K562 (cell line): Measurements from ENCODE around the gene BMPER. TPM values are rescaled to one million over a fixed set of nuclear protein-coding genes. Genes with fewer than 3 reads are reported as not detected.

Source experiments
- ATAC-seq: fragments of 200-7000 bp; cut with Tn5 transposase; 3 replicates; pipeline ENCODE4 v1.9.1; 2020; ENCODE audit warnings: moderate library complexity
- BruUV-seq: library from RNA; stranded (reverse); fragments of 400-500 nt; replicated peaks from 2 replicates; lab custom pipeline; 2021; lab: Mats Ljungman, UMichigan
- CTCF ChIA-PET: fragments of 300-600 bp; formaldehyde crosslinking; extraction: SDS; loops from one replicate; lab custom pipeline; 2021; ENCODE audit warnings: low intra/inter-chr PET ratio; lab: Yijun Ruan, JAX
- POLR2A ChIA-PET: fragments of 300-600, 350-650 bp; sonication (Branson Sonifier 250); formaldehyde crosslinking; extraction: SDS; loops from one replicate; lab custom pipeline; 2021; ENCODE audit warnings: antibody characterized with exemption, inconsistent platforms; lab: Yijun Ruan, JAX
- DNase-seq, 4 experiments: peaks; one replicate each; pipeline versions ENCODE4 v3.0.0 to v3.0.0-alpha.2; 2011 to 2018; ENCODE audit warnings: low spot score in 3 of 4, mixed read lengths in 3 of 4; ENCODE audit errors: extremely low read depth in 1 of 4
- FAIRE-seq: peaks from 2 replicates; lab custom pipeline; 2011; peaks lifted over from hg19 to GRCh38; lab: Jason Lieb, UNC
- H2AFZ ChIP-seq: 2 replicates; pipeline ENCODE4 v1.6.0; 2011; ENCODE audit warnings: low read depth, low read length, control low read depth, inconsistent platforms
- H3K27ac ChIP-seq: fragments of 200-600 bp; 3 replicates; pipeline ENCODE4 v1.8.0; 2011; ENCODE audit warnings: low read depth, mild to moderate bottlenecking, control low read depth, inconsistent platforms, low read length, moderate library complexity, mixed read lengths; ENCODE audit errors: extremely low read depth
- H3K27me3 ChIP-seq, 2 experiments: fragments of 300-600 bp in 1 of 2; 2 replicates in 1 of 2; 3 replicates in 1 of 2; pipeline versions ENCODE4 v1.6.0 to v1.8.0; 2011; ENCODE audit warnings: inconsistent platforms in 2 of 2, low read length in 2 of 2, mild to moderate bottlenecking in 1 of 2, mixed read lengths in 1 of 2, moderate library complexity in 1 of 2; ENCODE audit not compliant: control insufficient read depth in 2 of 2, insufficient read depth in 2 of 2
- H3K36me3 ChIP-seq: fragments of 300-600 bp; 3 replicates; pipeline ENCODE4 v1.8.0; 2011; ENCODE audit warnings: mild to moderate bottlenecking, low read length, inconsistent platforms; ENCODE audit not compliant: control insufficient read depth, insufficient read depth
- H3K4me1 ChIP-seq, 2 experiments: fragments of 200-600 bp in 1 of 2; replicated peaks in 1 of 2; 2 replicates in 1 of 2; 3 replicates in 1 of 2; pipeline versions ENCODE4 v1.5.1 to v1.8.0; 2011; ENCODE audit warnings: inconsistent platforms in 2 of 2, low read length in 2 of 2, mild to moderate bottlenecking in 1 of 2, mixed read lengths in 1 of 2, moderate library complexity in 1 of 2; ENCODE audit not compliant: control insufficient read depth in 2 of 2, insufficient read depth in 2 of 2
- H3K4me2 ChIP-seq: 2 replicates; pipeline ENCODE4 v1.6.1; 2011; ENCODE audit warnings: low read length, control low read depth, inconsistent platforms, mixed read lengths; ENCODE audit not compliant: insufficient read depth
- H3K4me3 ChIP-seq: fragments of 200-600 bp; sonication (generic), shearing (Covaris generic); 2 replicates; pipeline ENCODE4 v1.5.1; 2016; ENCODE audit warnings: control low read depth, inconsistent platforms
- H3K79me2 ChIP-seq: fragments of 200-600 bp; 3 replicates; pipeline ENCODE4 v1.8.0; 2011; ENCODE audit warnings: low read length, inconsistent platforms; ENCODE audit not compliant: control insufficient read depth, insufficient read depth
- H3K9ac ChIP-seq, 2 experiments: 2 replicates each; pipeline versions ENCODE4 v1.6.0 to v1.6.1; 2011; ENCODE audit warnings: low read depth in 2 of 2, low read length in 2 of 2, control low read depth in 1 of 2, inconsistent platforms in 1 of 2, mild to moderate bottlenecking in 1 of 2, mixed read lengths in 1 of 2; ENCODE audit not compliant: insufficient read depth in 1 of 2
- H3K9me1 ChIP-seq: one replicate; pipeline ENCODE4 v1.6.0; 2011; ENCODE audit warnings: inconsistent platforms, mild to moderate bottlenecking, low read length, moderate library complexity; ENCODE audit not compliant: control insufficient read depth, insufficient read depth
- H3K9me3 ChIP-seq: replicated peaks from 2 replicates; pipeline ENCODE4 v1.5.1; 2011; ENCODE audit warnings: low read depth, low read length, inconsistent platforms; ENCODE audit not compliant: control insufficient read depth, insufficient read depth
- H4K20me1 ChIP-seq: replicated peaks from 2 replicates; pipeline ENCODE4 v1.6.1; 2011; ENCODE audit warnings: low read length, inconsistent platforms, mixed read lengths; ENCODE audit not compliant: control insufficient read depth, insufficient read depth
- CUX1 ChIP-seq: fragments of 200-800 bp; sonication (Bioruptor generic); IDR thresholded peaks from 2 replicates; pipeline ENCODE4 v1.6.1; 2016; ENCODE audit warnings: missing genetic modification characterization, missing compliant biosample characterization
- ELF4 ChIP-seq: fragments of 450-650 bp; formaldehyde crosslinking; IDR thresholded peaks from 2 replicates; pipeline ENCODE4 v1.4.0; 2022; ENCODE audit warnings: missing genetic modification characterization
- EP300 ChIP-seq: IDR thresholded peaks from 2 replicates; pipeline ENCODE4 v1.6.1; 2012; ENCODE audit warnings: low read length, improper control_type of control experiment
- FOXJ3 ChIP-seq: sonication (generic); formaldehyde crosslinking; IDR thresholded peaks from 2 replicates; pipeline ENCODE4 v1.4.0; 2020; ENCODE audit warnings: mild to moderate bottlenecking, missing genetic modification reagents
- MTF1 ChIP-seq: fragments of 250-450 bp; sonication (Bioruptor Pico); IDR thresholded peaks from 2 replicates; pipeline ENCODE4 v1.9.0; 2021; ENCODE audit warnings: moderate library complexity, mild to moderate bottlenecking, inconsistent platforms, borderline replicate concordance
- NELFE ChIP-seq: IDR thresholded peaks from 2 replicates; pipeline ENCODE4 v1.6.1; 2011; ENCODE audit warnings: mild to moderate bottlenecking; ENCODE audit not compliant: insufficient read depth, insufficient read length
- PHF8 ChIP-seq: fragments of 200-600 bp; sonication (generic); IDR thresholded peaks from 2 replicates; pipeline ENCODE4 v1.6.1; 2012; ENCODE audit warnings: mixed run types, mild to moderate bottlenecking, inconsistent platforms, low read length, moderate library complexity, borderline replicate concordance
- PRMT5 ChIP-seq: sonication (generic); formaldehyde crosslinking; IDR thresholded peaks from 2 replicates; pipeline ENCODE4 v1.5.0; 2020; ENCODE audit warnings: missing genetic modification reagents
- TARDBP ChIP-seq: fragments of 450-650 bp; IDR thresholded peaks from 2 replicates; pipeline ENCODE4 v1.6.1; 2016
- TGIF2 ChIP-seq: sonication (generic); formaldehyde crosslinking; IDR thresholded peaks from 2 replicates; pipeline ENCODE4 v1.8.1; 2022; ENCODE audit warnings: mild to moderate bottlenecking, missing genetic modification reagents, moderate library complexity
- ZFP1 ChIP-seq: fragments of 450-650 bp; formaldehyde crosslinking; IDR thresholded peaks from 2 replicates; pipeline ENCODE4 v1.4.0; 2020; ENCODE audit warnings: mild to moderate bottlenecking, mixed read lengths
- ZKSCAN3 ChIP-seq: fragments of 250-450 bp; sonication (Bioruptor Pico); IDR thresholded peaks from 2 replicates; pipeline ENCODE4 v1.4.0; 2020
- ZNF436 ChIP-seq: fragments of 250-450, 450-650 bp; sonication (Bioruptor Pico); formaldehyde crosslinking; IDR thresholded peaks from 2 replicates; pipeline ENCODE4 v1.7.0; 2020; ENCODE audit warnings: mild to moderate bottlenecking
- WGBS: fragments of 100-300 bp; shearing (Covaris generic); methylation state at CpG from one replicate; pipeline ENCODE4 v1.1.6; 2016; ENCODE audit warnings: low coverage, mixed read lengths; ENCODE audit not compliant: insufficient coverage; ENCODE audit errors: missing lambda C conversion rate; 5-methylcytosine and 5-hydroxymethylcytosine counted together
- in situ Hi-C: fragments of 300-500 bp; cut with MboI; formaldehyde crosslinking; loops from 4 replicates; pipeline ENCODE4 v1.15.0; 2018; ENCODE audit warnings: inconsistent platforms, mixed read lengths
- intact Hi-C: fragments of 100-400 bp; cut with micrococcal nuclease; formaldehyde crosslinking; loops from 2 replicates; pipeline ENCODE4 v1.14.2; 2022
- polyA plus RNA-seq, 8 experiments: library from polyadenylated mRNA; depleted of rRNA in 4 of 8; stranded (reverse) in 5 of 8; unstranded in 3 of 8; fragments of >200 nt; fragmentation: Nextera tagmentation in 2 of 8; fragmentation: Illumina TruSeq in 1 of 8; extraction: Ambion mirVana in 2 of 8; extraction: Trizol in 1 of 8; gene quantifications; 2 replicates each; pipeline versions ENCODE4 v1.2.1 to v1.2.3, GENCODE V29; 2011 to 2014; ENCODE audit warnings: inconsistent platforms in 1 of 8, missing spikeins in 1 of 8
- total RNA-seq, 7 experiments: library from RNA; depleted of rRNA in 6 of 7; stranded (reverse); fragments of >200 nt in 6 of 7; fragmentation: Illumina TruSeq in 2 of 7; extraction: Trizol in 2 of 7; gene quantifications; 2 replicates each; pipeline versions ENCODE4 v1.2.1 to v1.2.3, GENCODE V29; 2011 to 2021; ENCODE audit warnings: low replicate concordance in 1 of 7
- TF ChIP-seq, protein P1 (sequence below): fragments of 450-650 bp; IDR thresholded peaks from 2 replicates; pipeline ENCODE4 v1.7.0; 2016; ENCODE audit warnings: borderline replicate concordance
- TF ChIP-seq, protein P2 (sequence below): fragments of 250-450 bp; sonication (Bioruptor Pico); IDR thresholded peaks from 2 replicates; pipeline ENCODE4 v1.5.0; 2021; ENCODE audit warnings: mild to moderate bottlenecking, borderline replicate concordance

BMPER gene
- total and polyA plus RNA-seq, 9 of the 15 experiments (the other 6 are each of a cell fraction or from before 2014, with no cell fraction given): not detected

DNA sequence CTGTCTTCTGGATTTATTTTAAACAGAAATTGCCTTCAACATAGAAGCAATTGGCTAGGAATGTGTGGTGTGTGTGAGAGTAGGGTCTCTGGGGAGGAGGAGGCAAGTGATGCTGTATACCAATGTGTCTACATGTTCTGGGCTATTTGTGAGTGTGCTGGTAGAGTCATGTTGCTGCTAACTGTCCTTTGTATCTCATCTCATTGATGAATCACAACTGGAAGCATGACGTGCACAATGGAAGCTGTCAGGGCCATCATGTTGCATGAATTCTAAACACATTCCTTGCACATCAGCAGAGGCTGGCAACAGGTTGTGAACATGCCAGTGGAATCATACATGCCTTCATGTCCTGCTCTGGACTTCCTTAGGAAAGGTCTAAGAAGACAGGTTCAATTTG, 199.7 kb downstream of the BMPER start:
- H3K27me3 ChIP-seq: no peaks in the 10 kb centered on the region
- intact Hi-C loops: no loop called here
- ChIA-PET POLR2A (no interaction called here), CTCF (no interaction called here)
- in situ Hi-C loops: no loop called here
- H3K4me3 ChIP-seq: no peak overlapping the region
- ATAC-seq (no peak), DNase-seq (no peak), FAIRE-seq (no peak)
- no peaks in the 10 kb centered on the region for H3K36me3 ChIP-seq
- no peaks in the 10 kb centered on the region for H4K20me1 ChIP-seq
- BruUV-seq: no TSS peak
- H3K79me2 ChIP-seq: no peaks in the 10 kb centered on the region
- H3K4me2 ChIP-seq: no peak overlapping the region
- no peaks in the 10 kb centered on the region for H3K4me1 ChIP-seq
- no peaks in the 10 kb centered on the region for H3K9me3 ChIP-seq
- H2AFZ ChIP-seq: no peak overlapping the region
- no peak overlapping the region for H3K27ac ChIP-seq
- H3K9ac ChIP-seq: no peak overlapping the region
- H3K9me1 ChIP-seq: no peaks in the 10 kb centered on the region
- WGBS: 0% methylated on average over 1 of the region's 1 CpG
- TF ChIP-seq PHF8 (no peak), FOXJ3 (CRISPR knock-in tag) (no peak), ZFP1 (CRISPR knock-in tag) (no peak), CUX1 (CRISPR knock-in tag) (no peak), ZKSCAN3 (CRISPR knock-in tag) (no peak), PRMT5 (no peak), EP300 (no peak), TGIF2 (no peak), TARDBP (no peak), NELFE (no peak), ZNF436 (no peak), MTF1 (CRISPR knock-in tag) (no peak), ELF4 (CRISPR knock-in tag) (no peak)
- TF ChIP-seq, protein P1, sequence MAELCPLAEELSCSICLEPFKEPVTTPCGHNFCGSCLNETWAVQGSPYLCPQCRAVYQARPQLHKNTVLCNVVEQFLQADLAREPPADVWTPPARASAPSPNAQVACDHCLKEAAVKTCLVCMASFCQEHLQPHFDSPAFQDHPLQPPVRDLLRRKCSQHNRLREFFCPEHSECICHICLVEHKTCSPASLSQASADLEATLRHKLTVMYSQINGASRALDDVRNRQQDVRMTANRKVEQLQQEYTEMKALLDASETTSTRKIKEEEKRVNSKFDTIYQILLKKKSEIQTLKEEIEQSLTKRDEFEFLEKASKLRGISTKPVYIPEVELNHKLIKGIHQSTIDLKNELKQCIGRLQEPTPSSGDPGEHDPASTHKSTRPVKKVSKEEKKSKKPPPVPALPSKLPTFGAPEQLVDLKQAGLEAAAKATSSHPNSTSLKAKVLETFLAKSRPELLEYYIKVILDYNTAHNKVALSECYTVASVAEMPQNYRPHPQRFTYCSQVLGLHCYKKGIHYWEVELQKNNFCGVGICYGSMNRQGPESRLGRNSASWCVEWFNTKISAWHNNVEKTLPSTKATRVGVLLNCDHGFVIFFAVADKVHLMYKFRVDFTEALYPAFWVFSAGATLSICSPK: no peak
- TF ChIP-seq, protein P2, sequence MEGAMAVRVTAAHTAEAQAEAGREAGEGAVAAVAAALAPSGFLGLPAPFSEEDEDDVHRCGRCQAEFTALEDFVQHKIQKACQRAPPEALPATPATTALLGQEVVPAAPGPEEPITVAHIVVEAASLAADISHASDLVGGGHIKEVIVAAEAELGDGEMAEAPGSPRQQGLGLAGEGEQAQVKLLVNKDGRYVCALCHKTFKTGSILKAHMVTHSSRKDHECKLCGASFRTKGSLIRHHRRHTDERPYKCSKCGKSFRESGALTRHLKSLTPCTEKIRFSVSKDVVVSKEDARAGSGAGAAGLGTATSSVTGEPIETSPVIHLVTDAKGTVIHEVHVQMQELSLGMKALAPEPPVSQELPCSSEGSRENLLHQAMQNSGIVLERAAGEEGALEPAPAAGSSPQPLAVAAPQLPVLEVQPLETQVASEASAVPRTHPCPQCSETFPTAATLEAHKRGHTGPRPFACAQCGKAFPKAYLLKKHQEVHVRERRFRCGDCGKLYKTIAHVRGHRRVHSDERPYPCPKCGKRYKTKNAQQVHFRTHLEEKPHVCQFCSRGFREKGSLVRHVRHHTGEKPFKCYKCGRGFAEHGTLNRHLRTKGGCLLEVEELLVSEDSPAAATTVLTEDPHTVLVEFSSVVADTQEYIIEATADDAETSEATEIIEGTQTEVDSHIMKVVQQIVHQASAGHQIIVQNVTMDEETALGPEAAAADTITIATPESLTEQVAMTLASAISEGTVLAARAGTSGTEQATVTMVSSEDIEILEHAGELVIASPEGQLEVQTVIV (CRISPR knock-in tag): no peak
